ENCODE measurements around the gene PTPN7.
"Not testable (repeated sequence)": the region's sequence is repeated elsewhere in the genome, so short reads cannot be mapped to it uniquely, and the experiment has no call there.

Gene PTPN7

GRCh38 chr1:202160377-202160940 is at the start of gene PTPN7:
Gene PTPN7, minus strand, starts transcription at chr1:202160602. Its CDS starts 1,200 bp downstream, at chr1:202159402.
- no peak for DNase-seq

- DNase-seq: no peak
Measured at GRCh38 chr1:202208351-202208857, 48.0 kb upstream of the PTPN7 start.

- DNase-seq: no peak
Measured at GRCh38 chr1:202207292-202207691, 46.9 kb upstream of the PTPN7 start.

- no peak for DNase-seq
Measured at GRCh38 chr1:202205523-202206190, 45.3 kb upstream of the PTPN7 start.

GRCh38 chr1:202204065-202204464 is 43.7 kb upstream of the PTPN7 start:
- no peak for DNase-seq

GRCh38 chr1:202203238-202204039 is 43.0 kb upstream of the PTPN7 start:
- no peak for DNase-seq

GRCh38 chr1:202202500-202203168 is 42.2 kb upstream of the PTPN7 start:
- DNase-seq: no peak

GRCh38 chr1:202201971-202202370 is 41.6 kb upstream of the PTPN7 start:
- DNase-seq: no peak

GRCh38 chr1:202201266-202201665 is 40.9 kb upstream of the PTPN7 start:
- no peak for DNase-seq

GRCh38 chr1:202200669-202201068 is 40.3 kb upstream of the PTPN7 start:
- no peak for DNase-seq

GRCh38 chr1:202200112-202200548 is 39.7 kb upstream of the PTPN7 start:
- DNase-seq: no peak

- no peak for DNase-seq
Measured at GRCh38 chr1:202199040-202199889, 38.9 kb upstream of the PTPN7 start.

GRCh38 chr1:202198366-202198724 is 37.9 kb upstream of the PTPN7 start:
- DNase-seq: no peak

- DNase-seq: no peak
Measured at GRCh38 chr1:202197653-202198365, 37.4 kb upstream of the PTPN7 start.

GRCh38 chr1:202194328-202194648 is 33.9 kb upstream of the PTPN7 start:
- DNase-seq: no peak

- DNase-seq: no peak
Measured at GRCh38 chr1:202193614-202194327, 33.4 kb upstream of the PTPN7 start, which contains the start of gene LGR6. Gene LGR6, plus strand, starts transcription at chr1:202193799. Its CDS starts 191 bp downstream, at chr1:202193990.

GRCh38 chr1:202192770-202193613 is 32.6 kb upstream of the PTPN7 start:
- DNase-seq: peak in 1 of 2 donors; percentile 5

GRCh38 chr1:202191391-202191790 is 31.0 kb upstream of the PTPN7 start:
- not testable (repeated sequence) for DNase-seq

- DNase-seq: no peak
Measured at GRCh38 chr1:202189918-202190715, 29.7 kb upstream of the PTPN7 start.
